Neural cell (in vitro differentiated cells): ENCODE results near the gene DLK1. TPM values are rescaled to one million over a fixed set of nuclear protein-coding genes. Genes with fewer than 3 reads are reported as not detected.

ENCODE experiments used
- H2AFZ ChIP-seq: fragments of 200-600, 300-800 bp; sonication (generic), shearing (Covaris generic); 2 replicates; pipeline ENCODE4 v1.6.0; 2014; ENCODE audit warnings: low read depth, mild to moderate bottlenecking, antibody characterized with exemption, low read length, moderate library complexity
- H3F3A ChIP-seq: fragments of 200-600 bp; shearing (Covaris generic); 2 replicates; pipeline ENCODE4 v1.6.1; 2016; ENCODE audit warnings: mild to moderate bottlenecking, moderate library complexity, mixed read lengths, antibody characterized with exemption, low read length; ENCODE audit not compliant: insufficient read depth, poor library complexity, severe bottlenecking
- H3K27ac ChIP-seq: fragments of 200-600, 300-800 bp; sonication (generic), shearing (Covaris generic); 2 replicates; pipeline ENCODE4 v1.5.1; 2014; ENCODE audit warnings: mild to moderate bottlenecking, low read length, moderate library complexity
- H3K27me3 ChIP-seq: fragments of 300-800, 200-600 bp; sonication (generic), shearing (Covaris generic); 2 replicates; pipeline ENCODE4 v1.6.0; 2014; ENCODE audit warnings: mild to moderate bottlenecking, low read depth, low read length, moderate library complexity; ENCODE audit not compliant: insufficient read depth
- H3K36me3 ChIP-seq: fragments of 300-800, 200-600 bp; sonication (generic), shearing (Covaris generic); 2 replicates; pipeline ENCODE4 v1.5.1; 2014; ENCODE audit warnings: mild to moderate bottlenecking, antibody characterized with exemption, low read length, moderate library complexity; ENCODE audit not compliant: insufficient read depth
- H3K4me2 ChIP-seq: fragments of 300-800, 200-600 bp; sonication (generic), shearing (Covaris generic); 2 replicates; pipeline ENCODE4 v1.6.0; 2014; ENCODE audit warnings: mild to moderate bottlenecking, low read length
- H3K4me3 ChIP-seq: fragments of 300-800, 200-600 bp; sonication (generic), shearing (Covaris generic); 2 replicates; pipeline ENCODE4 v1.5.1; 2014; ENCODE audit warnings: mild to moderate bottlenecking, low read length, moderate library complexity
- H3K79me2 ChIP-seq: fragments of 200-600 bp; shearing (Covaris generic); replicated peaks from 2 replicates; pipeline ENCODE4 v1.6.0; 2014; ENCODE audit warnings: mild to moderate bottlenecking, low read length, moderate library complexity; ENCODE audit not compliant: insufficient read depth
- H3K9ac ChIP-seq: fragments of 300-800, 200-600 bp; sonication (generic), shearing (Covaris generic); 2 replicates; pipeline ENCODE4 v1.6.1; 2016; ENCODE audit warnings: mild to moderate bottlenecking, low read length, mixed read lengths
- H3K9me2 ChIP-seq: fragments of 200-600 bp; shearing (Covaris generic); 2 replicates; pipeline ENCODE4 v1.6.1; 2016; ENCODE audit warnings: mild to moderate bottlenecking, low read length, mixed read lengths; ENCODE audit not compliant: insufficient read depth
- H3K9me3 ChIP-seq: fragments of 200-600, 300-800 bp; sonication (generic), shearing (Covaris generic); 2 replicates; pipeline ENCODE4 v1.6.1; 2016; ENCODE audit warnings: mild to moderate bottlenecking, mixed run types, low read length, moderate library complexity, mixed read lengths
- H4K20me1 ChIP-seq: fragments of 200-600 bp; shearing (Covaris generic); 2 replicates; pipeline ENCODE4 v1.6.1; 2016; ENCODE audit warnings: mild to moderate bottlenecking, mixed run types; ENCODE audit not compliant: insufficient read depth
- EP300 ChIP-seq: fragments of 450-650 bp; conservative IDR thresholded peaks from 2 replicates; pipeline ENCODE4 v1.6.1; 2014; ENCODE audit warnings: antibody characterized with exemption, mild to moderate bottlenecking, moderate library complexity; ENCODE audit not compliant: poor library complexity, severe bottlenecking
- EZH2 ChIP-seq: fragments of 200-600, 300-800 bp; shearing (Covaris generic), sonication (generic); IDR thresholded peaks from 2 replicates; pipeline ENCODE4 v1.6.1; 2014; ENCODE audit warnings: antibody characterized with exemption, low read length, borderline replicate concordance, mild to moderate bottlenecking; ENCODE audit not compliant: insufficient read depth, poor library complexity, severe bottlenecking
- MXI1 ChIP-seq: fragments of 450-650 bp; conservative IDR thresholded peaks from 2 replicates; pipeline ENCODE4 v1.6.1; 2014; ENCODE audit warnings: antibody characterized with exemption, mild to moderate bottlenecking; ENCODE audit not compliant: poor library complexity, severe bottlenecking
- POLR2AphosphoS5 ChIP-seq: IDR thresholded peaks from 2 replicates; pipeline ENCODE4 v1.6.1; 2012
- RAD21 ChIP-seq: fragments of 450-650 bp; conservative IDR thresholded peaks from 2 replicates; pipeline ENCODE4 v1.6.1; 2014; ENCODE audit warnings: antibody characterized with exemption, mild to moderate bottlenecking, moderate library complexity
- SMC3 ChIP-seq: fragments of 450-650 bp; conservative IDR thresholded peaks from 2 replicates; pipeline ENCODE4 v1.6.1; 2014; ENCODE audit warnings: antibody characterized with exemption, mild to moderate bottlenecking, moderate library complexity; ENCODE audit not compliant: poor library complexity
- TAF1 ChIP-seq: IDR thresholded peaks from 2 replicates; pipeline ENCODE4 v1.6.1; 2012; ENCODE audit warnings: low read depth
- polyA plus RNA-seq: library from polyadenylated mRNA; depleted of rRNA; stranded (reverse); fragments of >200 nt; gene quantifications from 2 replicates; pipeline ENCODE4 v1.2.3, GENCODE V29; 2014
- TF ChIP-seq, protein P1 (sequence below): fragments of 450-650 bp; IDR thresholded peaks from 2 replicates; pipeline ENCODE4 v1.5.1; 2014; ENCODE audit warnings: antibody characterized with exemption, mild to moderate bottlenecking, moderate library complexity; ENCODE audit not compliant: poor library complexity, severe bottlenecking
- TF ChIP-seq, protein P2 (sequence below): IDR thresholded peaks from 2 replicates; pipeline ENCODE4 v1.6.1; 2012; ENCODE audit warnings: borderline replicate concordance

The DLK1 gene
- polyA plus RNA-seq, 1 donor from 2014 or later: 6.8 TPM

DNA sequence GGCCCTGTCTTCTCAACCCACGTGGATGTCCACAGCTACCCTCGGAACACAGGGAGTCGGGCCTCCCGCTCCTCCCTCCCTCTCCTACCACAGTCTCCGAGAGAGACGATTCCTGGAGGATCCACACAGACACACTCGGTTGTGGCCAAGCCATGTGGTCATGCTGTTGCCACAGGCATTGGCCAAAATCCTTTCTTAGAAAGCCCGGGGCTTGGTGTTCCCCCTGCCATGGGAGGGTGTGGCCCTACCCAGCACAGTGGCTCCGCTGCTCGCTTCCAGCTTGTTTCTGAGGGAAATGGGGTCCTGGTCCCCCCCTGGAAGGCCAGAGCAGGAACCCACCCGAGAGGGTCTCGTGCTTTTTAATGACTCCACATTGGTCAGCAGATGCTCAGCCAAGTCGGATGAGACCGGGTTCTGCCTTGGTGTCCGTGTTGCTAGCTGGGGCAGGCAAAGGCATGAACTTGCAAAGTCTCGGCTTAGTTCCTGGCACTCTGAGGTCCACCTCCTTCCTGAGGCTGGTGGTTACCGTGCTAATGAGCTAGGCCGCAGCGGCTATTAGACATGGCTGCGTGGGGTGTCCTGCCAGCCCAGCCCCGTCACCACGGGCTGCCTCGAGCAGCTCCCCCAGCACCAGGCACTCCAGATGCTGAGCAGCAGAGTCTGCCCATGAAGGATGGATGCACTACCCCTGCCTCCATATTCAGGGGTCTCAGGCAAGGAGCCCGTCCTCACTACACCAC, 52.4 kb downstream of the DLK1 start:
- Histone ChIP-seq H3K79me2 (no peaks in the 10 kb centered on the region), H3F3A (no peaks in the 10 kb centered on the region), H3K9me2 (no peaks in the 10 kb centered on the region), H3K27me3 (no peaks in the 10 kb centered on the region), H3K4me3 (no peak overlapping the region), H3K9ac (no peak overlapping the region), H3K36me3 (no peaks in the 10 kb centered on the region), H3K9me3 (no peaks in the 10 kb centered on the region), H2AFZ (no peak overlapping the region), H3K4me2 (no peak overlapping the region), H3K27ac (no peak overlapping the region), H4K20me1 (no peaks in the 10 kb centered on the region)
- TF ChIP-seq EZH2 (no peak), POLR2AphosphoS5 (no peak), TAF1 (no peak), RAD21 (no peak), MXI1 (no peak), SMC3 (no peak), EP300 (no peak)
- TF ChIP-seq, protein P1, sequence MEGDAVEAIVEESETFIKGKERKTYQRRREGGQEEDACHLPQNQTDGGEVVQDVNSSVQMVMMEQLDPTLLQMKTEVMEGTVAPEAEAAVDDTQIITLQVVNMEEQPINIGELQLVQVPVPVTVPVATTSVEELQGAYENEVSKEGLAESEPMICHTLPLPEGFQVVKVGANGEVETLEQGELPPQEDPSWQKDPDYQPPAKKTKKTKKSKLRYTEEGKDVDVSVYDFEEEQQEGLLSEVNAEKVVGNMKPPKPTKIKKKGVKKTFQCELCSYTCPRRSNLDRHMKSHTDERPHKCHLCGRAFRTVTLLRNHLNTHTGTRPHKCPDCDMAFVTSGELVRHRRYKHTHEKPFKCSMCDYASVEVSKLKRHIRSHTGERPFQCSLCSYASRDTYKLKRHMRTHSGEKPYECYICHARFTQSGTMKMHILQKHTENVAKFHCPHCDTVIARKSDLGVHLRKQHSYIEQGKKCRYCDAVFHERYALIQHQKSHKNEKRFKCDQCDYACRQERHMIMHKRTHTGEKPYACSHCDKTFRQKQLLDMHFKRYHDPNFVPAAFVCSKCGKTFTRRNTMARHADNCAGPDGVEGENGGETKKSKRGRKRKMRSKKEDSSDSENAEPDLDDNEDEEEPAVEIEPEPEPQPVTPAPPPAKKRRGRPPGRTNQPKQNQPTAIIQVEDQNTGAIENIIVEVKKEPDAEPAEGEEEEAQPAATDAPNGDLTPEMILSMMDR: no peak
- TF ChIP-seq, protein P2, sequence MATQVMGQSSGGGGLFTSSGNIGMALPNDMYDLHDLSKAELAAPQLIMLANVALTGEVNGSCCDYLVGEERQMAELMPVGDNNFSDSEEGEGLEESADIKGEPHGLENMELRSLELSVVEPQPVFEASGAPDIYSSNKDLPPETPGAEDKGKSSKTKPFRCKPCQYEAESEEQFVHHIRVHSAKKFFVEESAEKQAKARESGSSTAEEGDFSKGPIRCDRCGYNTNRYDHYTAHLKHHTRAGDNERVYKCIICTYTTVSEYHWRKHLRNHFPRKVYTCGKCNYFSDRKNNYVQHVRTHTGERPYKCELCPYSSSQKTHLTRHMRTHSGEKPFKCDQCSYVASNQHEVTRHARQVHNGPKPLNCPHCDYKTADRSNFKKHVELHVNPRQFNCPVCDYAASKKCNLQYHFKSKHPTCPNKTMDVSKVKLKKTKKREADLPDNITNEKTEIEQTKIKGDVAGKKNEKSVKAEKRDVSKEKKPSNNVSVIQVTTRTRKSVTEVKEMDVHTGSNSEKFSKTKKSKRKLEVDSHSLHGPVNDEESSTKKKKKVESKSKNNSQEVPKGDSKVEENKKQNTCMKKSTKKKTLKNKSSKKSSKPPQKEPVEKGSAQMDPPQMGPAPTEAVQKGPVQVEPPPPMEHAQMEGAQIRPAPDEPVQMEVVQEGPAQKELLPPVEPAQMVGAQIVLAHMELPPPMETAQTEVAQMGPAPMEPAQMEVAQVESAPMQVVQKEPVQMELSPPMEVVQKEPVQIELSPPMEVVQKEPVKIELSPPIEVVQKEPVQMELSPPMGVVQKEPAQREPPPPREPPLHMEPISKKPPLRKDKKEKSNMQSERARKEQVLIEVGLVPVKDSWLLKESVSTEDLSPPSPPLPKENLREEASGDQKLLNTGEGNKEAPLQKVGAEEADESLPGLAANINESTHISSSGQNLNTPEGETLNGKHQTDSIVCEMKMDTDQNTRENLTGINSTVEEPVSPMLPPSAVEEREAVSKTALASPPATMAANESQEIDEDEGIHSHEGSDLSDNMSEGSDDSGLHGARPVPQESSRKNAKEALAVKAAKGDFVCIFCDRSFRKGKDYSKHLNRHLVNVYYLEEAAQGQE: no peak

DNA sequence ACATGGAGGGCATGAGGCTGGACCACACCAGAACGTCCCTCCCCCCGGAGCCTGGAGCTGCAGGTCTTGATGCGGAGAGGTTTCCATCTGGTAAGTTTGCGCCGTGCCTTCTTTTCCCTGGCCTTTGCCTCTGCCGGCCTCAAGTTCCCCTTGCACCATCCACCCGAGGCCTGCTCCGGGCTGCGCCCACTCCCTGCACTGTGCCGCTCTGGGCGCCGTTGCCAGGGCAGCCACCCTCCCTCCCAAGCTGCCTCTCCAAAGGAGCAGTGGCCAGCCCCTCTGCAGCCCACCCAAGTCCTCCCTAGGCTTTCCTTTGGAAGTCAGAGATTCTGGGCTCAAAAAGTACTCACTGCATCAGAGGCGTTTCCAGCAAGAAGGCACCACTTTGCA, 53.0 kb downstream of the DLK1 start:
- Histone ChIP-seq H3K4me2 (no peak overlapping the region), H3K79me2 (no peaks in the 10 kb centered on the region), H3K9me2 (no peaks in the 10 kb centered on the region), H3K36me3 (no peaks in the 10 kb centered on the region), H3K9ac (no peak overlapping the region), H3F3A (no peaks in the 10 kb centered on the region), H2AFZ (no peak overlapping the region), H3K4me3 (no peak overlapping the region), H4K20me1 (no peaks in the 10 kb centered on the region), H3K27me3 (no peaks in the 10 kb centered on the region), H3K27ac (no peak overlapping the region), H3K9me3 (no peaks in the 10 kb centered on the region)
- TF ChIP-seq POLR2AphosphoS5 (no peak), EZH2 (no peak), EP300 (no peak), MXI1 (no peak), SMC3 (no peak), RAD21 (no peak), TAF1 (no peak)
- TF ChIP-seq, protein P1: no peak
- TF ChIP-seq, protein P2: no peak
